NCI-H1436 (cell line): Measurements from ENCODE around the gene FLT3.
"Not testable (repeated sequence)": the region's sequence is repeated elsewhere in the genome, so short reads cannot be mapped to it uniquely, and the experiment has no call there.

ENCODE experiments used
- DNase-seq: peaks from one replicate; lab custom pipeline; 2025; lab: John Stamatoyannopoulos, UW

Gene FLT3

GRCh38 chr13:28044608-28045007, 55.8 kb downstream of the FLT3 start:
- no peak for DNase-seq

- DNase-seq, result no peak
Observed at GRCh38 chr13:28043224-28043623, 57.2 kb downstream of the FLT3 start.

- DNase-seq, result no peak
Observed at GRCh38 chr13:28041501-28041900, 58.9 kb downstream of the FLT3 start.

DNA sequence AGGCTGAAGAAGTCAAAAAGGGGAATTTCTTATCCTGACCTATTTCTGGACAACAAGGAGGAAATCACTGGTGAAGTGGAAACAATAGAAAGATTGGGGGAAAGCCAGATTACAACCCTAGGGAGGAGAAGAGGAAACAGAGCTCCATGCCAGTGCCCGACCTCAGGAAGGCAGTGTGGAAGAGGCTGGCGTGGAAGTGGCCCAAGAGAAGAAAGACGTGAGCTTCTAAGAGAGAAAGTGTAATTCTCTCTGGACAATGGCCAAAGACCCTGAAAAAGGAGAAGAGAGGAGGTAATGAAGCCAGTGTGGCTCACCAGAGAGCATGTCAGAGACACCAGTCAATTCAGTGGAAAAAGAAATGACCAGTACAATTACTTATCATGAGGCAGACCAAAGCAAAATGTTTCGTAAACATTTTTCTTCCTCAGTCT, 59.3 kb downstream of the FLT3 start:
- no peak for DNase-seq

GRCh38 chr13:28037399-28037798, 63.0 kb downstream of the FLT3 start:
- no peak for DNase-seq

- DNase-seq, result no peak
Observed at GRCh38 chr13:28035146-28035782, 65.1 kb downstream of the FLT3 start.

DNA sequence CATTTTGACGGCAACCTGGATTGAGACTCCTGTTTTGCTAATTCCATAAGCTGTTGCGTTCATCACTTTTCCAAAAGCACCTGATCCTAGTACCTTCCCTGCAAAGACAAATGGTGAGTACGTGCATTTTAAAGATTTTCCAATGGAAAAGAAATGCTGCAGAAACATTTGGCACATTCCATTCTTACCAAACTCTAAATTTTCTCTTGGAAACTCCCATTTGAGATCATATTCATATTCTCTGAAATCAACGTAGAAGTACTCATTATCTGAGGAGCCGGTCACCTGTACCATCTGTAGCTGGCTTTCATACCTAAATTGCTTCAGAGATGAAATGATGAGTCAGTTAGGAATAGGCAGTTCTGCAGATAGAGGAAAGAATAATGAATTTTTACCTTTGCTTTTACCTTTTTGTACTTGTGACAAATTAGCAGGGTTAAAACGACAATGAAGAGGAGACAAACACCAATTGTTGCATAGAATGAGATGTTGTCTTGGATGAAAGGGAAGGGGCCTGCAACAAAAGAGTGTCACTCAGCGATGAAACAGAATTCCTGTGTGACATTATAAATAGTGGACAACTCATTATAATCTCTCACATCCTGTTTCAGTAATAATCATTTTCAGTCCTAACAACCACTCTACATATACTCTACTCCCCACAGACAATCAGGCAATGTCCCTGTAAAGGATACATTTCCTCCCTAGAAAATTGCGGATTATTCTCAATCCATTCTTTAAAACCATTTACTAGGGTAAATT, 66.3 kb downstream of the FLT3 start:
- no peak for DNase-seq

- DNase-seq, result not testable (repeated sequence)
Observed at GRCh38 chr13:28032438-28032837, 67.9 kb downstream of the FLT3 start.

DNA sequence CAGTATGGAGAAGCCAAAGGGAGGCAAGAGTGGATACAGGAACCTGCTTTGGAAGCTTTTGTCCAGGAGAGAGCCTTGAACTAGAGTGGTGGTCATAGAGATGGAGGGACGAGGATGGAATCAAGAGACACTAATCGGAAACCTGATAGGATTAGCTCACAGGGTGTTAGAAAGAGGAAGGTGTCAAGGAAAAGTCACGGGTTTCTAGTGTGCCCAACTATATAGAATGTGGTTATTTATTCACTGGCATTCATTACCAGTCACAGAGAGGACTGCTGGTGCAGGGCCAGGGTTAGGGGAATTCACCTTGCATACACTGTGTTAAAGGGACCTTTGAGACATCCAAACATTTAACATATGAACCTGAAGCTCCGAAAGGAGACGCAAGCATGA, 68.5 kb downstream of the FLT3 start:
- DNase-seq, result no peak

- no peak for DNase-seq
Observed at GRCh38 chr13:28031220-28031895, 69.0 kb downstream of the FLT3 start.

DNA sequence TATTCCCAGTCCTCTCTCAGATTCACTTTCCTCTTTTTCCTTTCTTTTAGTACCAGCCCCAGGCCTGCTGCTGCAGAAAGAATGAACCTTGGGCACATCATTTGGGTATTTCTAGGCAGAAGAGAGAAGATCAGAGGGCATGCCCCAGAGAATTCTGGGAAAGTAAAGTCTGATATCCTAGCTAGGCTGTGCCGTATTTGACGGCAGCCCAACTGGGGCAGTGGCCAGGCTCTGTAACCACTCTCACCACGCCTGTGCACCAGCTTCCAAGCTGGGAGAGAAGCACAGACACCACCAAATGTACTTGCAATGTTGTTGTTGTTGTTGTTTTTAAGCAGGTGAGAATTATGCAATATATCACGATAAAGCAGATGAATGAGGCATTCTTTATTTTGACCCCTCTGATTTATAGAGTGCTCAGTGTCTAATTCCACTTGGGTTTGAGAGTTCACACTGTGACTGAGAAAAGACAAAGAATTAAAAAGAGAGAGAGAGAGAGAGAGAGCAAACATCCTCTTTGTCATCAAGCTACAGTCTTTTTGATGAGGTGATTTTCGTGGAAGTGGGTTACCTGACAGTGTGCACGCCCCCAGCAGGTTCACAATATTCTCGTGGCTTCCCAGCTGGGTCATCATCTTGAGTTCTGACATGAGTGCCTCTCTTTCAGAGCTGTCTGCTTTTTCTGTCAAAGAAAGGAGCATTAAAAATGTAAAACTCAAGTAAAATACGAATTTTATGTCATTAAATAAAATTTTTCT, 72.6 kb downstream of the FLT3 start:
- no peak for DNase-seq

GRCh38 chr13:28027071-28027470, 73.3 kb downstream of the FLT3 start:
- no peak for DNase-seq

GRCh38 chr13:28026508-28026907, 73.9 kb downstream of the FLT3 start:
- DNase-seq, result no peak

- no peak for DNase-seq
Observed at GRCh38 chr13:28022848-28023518, 77.4 kb downstream of the FLT3 start.

GRCh38 chr13:28014301-28014700, 86.1 kb downstream of the FLT3 start:
- no peak for DNase-seq

DNA sequence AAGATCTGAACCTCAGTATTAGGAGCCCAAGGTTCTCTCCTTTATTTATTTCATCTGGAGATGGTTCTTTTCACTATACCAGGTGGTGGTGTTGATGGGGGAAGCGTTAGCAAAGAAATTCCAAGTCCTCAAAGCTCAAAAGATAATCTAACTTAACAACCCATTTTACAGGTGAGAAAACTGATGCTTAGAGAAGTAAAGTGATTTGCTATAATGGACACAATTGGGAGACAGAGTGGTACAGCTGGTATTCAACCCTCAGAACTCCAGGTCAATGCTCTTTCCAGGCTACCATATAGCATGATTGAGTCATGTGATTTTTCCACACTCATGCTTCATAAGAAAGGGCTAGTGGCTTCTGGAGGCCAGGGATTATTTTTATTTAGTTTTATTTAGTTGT, 86.9 kb downstream of the FLT3 start:
- no peak for DNase-seq

DNA sequence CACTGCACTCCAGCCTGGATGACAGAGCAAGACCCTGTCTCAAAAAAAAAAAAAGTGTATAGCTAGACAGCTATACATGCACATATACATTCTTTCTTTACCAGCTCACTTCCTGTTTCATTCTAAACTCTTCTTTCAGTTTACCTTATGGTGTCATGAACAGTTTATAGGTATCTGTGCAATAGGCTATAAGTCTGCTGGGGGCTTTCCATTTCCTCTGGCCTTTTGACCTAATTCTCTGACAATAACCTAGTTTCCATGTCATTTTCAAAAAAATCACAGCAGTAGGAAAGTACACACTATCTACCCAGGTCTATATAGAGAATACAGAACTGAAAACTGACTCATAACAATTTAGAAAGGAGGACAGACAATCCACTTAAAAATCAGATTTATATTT, 87.5 kb downstream of the FLT3 start:
- no peak for DNase-seq

DNA sequence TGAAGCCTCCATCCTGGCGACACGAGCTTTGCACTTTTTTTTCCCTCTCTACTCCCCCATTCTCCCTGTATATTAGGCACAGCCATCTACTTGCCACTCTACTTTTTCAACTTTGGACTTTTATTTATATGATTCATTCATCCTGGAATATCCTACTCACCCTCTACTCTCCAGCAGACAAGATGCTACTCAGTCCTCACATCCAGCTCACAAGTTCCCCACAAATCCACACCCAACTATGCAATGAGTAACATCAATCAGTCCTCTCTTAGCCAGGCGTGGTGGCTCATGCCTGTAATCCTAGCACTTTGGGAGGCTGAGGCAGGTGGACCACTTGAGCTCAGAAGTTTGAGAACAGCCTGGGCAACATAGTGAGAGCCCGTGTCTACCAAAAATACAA, 88.0 kb downstream of the FLT3 start:
- DNase-seq, result no peak

DNA sequence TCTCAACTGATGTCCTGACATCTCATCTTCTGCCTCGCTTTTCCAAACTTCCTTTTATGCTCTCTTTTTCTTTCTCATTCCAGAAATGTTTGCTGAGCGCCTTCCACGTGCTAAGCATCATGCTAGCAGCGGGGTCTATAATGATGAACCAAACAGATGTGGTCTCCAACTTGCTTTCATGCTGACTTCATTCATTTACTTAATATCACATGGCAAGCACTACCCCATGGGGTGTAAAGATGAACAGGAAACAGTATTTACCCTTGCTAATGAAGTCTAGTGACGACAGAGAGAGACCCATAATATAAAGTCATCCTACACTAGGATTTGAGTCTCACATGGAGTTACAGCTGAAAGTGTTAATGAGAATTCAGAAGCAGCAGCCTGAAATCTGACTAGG, 90.3 kb downstream of the FLT3 start:
- DNase-seq, result no peak

DNA sequence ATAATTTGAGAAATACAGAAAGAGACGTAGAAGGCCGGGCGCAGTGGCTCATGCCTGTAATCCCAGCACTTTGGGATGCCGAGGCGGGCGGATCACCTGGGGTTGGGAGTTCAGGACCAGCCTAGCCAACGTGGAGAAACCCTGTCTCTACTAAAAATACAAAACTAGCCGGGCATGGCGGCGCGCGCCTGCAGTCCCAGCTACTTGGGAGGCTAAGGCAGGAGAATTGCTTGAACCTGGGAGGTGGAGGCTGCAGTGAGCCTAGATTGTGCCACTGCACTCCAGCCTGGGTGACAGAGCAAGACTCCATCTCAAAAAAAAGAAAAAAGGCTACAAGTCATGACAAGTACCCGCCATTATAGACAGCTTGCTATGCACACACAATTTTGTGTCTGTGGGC, 95.4 kb downstream of the FLT3 start:
- not testable (repeated sequence) for DNase-seq

GRCh38 chr13:28002886-28003698, 97.3 kb downstream of the FLT3 start:
- DNase-seq, result no peak
